Upper lobe of right lung (tissue), 1 donor: ENCODE measurements around the gene ERC1. TPM values are rescaled to one million over a fixed set of nuclear protein-coding genes. Genes with fewer than 3 reads are reported as not detected.

Source experiments
- ATAC-seq: fragments of 200-7000 bp; cut with Tn5 transposase; one replicate; pipeline ENCODE4 v1.9.1; 2020; ENCODE audit warnings: mild to moderate bottlenecking, moderate library complexity
- DNase-seq: peaks from one replicate; pipeline ENCODE4 v3.0.0-alpha.2; 2020
- H3K27ac ChIP-seq: fragments of 200-600 bp; one replicate; pipeline ENCODE4 v1.8.0; 2022
- H3K27me3 ChIP-seq: fragments of 200-600 bp; one replicate; pipeline ENCODE4 v1.8.0; 2022; ENCODE audit warnings: mild to moderate bottlenecking
- H3K36me3 ChIP-seq: fragments of 200-600 bp; one replicate; pipeline ENCODE4 v1.8.0; 2022
- H3K4me1 ChIP-seq: fragments of 200-600 bp; one replicate; pipeline ENCODE4 v1.8.0; 2022
- H3K4me3 ChIP-seq: fragments of 200-600 bp; one replicate; pipeline ENCODE4 v1.8.0; 2022; ENCODE audit warnings: mild to moderate bottlenecking
- H3K9me3 ChIP-seq: fragments of 200-600 bp; one replicate; pipeline ENCODE4 v1.8.0; 2022
- intact Hi-C: fragments of 100-400 bp; cut with DNase I; formaldehyde crosslinking; loops from one replicate; pipeline ENCODE4 v1.11.0; 2022
- total RNA-seq: library from RNA; stranded (reverse); fragmentation: NEBNext Ultra II Directional; extraction: Animal tissue kit (Norgen Biotek cat#: 25700); gene quantifications from one replicate; pipeline ENCODE4 v1.2.1, GENCODE V29; 2021
- TF ChIP-seq, protein P1 (sequence below): fragments of 200-600 bp; IDR thresholded peaks from one replicate; pipeline ENCODE4 v1.8.0; 2022; ENCODE audit warnings: antibody characterized with exemption
- donor health status: DM: no; HTN: yes; CAD: no; lungs with severe emphysema.

The ERC1 gene
- total RNA-seq, 1 donor from 2014 or later, result 54.3 TPM

DNA sequence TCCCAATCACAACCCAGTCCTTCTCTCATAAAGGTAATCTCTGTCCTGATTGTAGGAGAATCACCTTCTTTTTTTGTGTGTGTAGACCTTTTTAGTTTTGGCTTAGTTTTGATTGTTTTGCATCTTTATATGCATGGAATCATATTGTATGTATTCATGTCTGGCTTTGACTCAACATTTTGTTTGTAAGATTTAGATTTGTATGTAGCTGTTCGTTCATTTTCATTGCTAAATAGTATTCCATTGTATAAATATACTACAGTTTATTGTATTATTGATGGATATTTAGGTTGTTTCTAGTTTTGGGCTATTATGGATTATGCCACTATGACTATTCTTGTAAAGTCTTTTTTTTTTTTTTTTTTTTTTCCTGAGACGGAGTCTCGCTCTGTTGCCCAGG is 10.5 kb downstream of the ERC1 start:
- H3K36me3 ChIP-seq, result peaks cover 5% of the 10 kb centered on the region
- TF ChIP-seq, protein P1, sequence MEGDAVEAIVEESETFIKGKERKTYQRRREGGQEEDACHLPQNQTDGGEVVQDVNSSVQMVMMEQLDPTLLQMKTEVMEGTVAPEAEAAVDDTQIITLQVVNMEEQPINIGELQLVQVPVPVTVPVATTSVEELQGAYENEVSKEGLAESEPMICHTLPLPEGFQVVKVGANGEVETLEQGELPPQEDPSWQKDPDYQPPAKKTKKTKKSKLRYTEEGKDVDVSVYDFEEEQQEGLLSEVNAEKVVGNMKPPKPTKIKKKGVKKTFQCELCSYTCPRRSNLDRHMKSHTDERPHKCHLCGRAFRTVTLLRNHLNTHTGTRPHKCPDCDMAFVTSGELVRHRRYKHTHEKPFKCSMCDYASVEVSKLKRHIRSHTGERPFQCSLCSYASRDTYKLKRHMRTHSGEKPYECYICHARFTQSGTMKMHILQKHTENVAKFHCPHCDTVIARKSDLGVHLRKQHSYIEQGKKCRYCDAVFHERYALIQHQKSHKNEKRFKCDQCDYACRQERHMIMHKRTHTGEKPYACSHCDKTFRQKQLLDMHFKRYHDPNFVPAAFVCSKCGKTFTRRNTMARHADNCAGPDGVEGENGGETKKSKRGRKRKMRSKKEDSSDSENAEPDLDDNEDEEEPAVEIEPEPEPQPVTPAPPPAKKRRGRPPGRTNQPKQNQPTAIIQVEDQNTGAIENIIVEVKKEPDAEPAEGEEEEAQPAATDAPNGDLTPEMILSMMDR, result no peak
- peaks cover 5% of the 10 kb centered on the region for H3K4me1 ChIP-seq
- no peak overlapping the region for H3K27ac ChIP-seq
- ATAC-seq, result no peak
- no peaks in the 10 kb centered on the region for H3K9me3 ChIP-seq
- no peak overlapping the region for H3K4me3 ChIP-seq
- intact Hi-C loops, result no loop called here
- no peak for DNase-seq
- no peaks in the 10 kb centered on the region for H3K27me3 ChIP-seq

DNA sequence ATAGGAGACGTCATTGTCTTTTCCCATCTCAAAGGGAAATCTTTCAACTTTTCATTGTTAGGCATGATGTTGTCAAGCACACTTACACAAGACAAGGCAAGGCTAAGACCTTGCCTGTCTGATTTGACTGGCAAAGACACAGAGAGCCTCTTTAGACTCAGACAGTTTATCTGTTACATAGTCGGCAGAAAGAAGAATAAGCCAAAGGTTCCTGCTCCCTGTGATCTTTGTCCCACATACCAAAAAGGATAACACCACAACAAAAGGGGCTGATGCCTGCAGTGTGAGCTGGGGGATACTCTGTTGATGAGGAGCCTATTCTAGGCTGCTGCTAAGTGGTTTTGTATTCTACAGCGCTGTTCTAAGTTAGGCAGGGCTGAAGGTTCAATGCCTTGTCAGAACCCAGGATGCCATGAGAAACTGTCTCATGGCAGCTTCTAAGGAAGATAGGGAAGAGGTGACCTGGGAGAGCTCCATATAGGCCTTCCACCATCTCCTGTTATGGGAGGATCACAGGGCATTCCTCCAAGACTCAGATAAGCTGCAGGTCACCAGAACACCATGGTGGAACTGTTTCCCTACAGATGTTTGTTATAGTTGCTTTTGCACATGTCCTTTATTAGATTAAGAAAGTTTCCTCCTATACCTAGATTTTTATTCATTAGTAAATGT is 12.7 kb downstream of the ERC1 start:
- Histone ChIP-seq H3K36me3 (peaks cover 5% of the 10 kb centered on the region), H3K9me3 (no peaks in the 10 kb centered on the region), H3K4me1 (no peaks in the 10 kb centered on the region), H3K27ac (no peak overlapping the region), H3K27me3 (no peaks in the 10 kb centered on the region), H3K4me3 (no peak overlapping the region)
- DNase-seq, result no peak
- ATAC-seq, result no peak
- TF ChIP-seq, protein P1, result no peak
- intact Hi-C loops, result no loop called here

DNA sequence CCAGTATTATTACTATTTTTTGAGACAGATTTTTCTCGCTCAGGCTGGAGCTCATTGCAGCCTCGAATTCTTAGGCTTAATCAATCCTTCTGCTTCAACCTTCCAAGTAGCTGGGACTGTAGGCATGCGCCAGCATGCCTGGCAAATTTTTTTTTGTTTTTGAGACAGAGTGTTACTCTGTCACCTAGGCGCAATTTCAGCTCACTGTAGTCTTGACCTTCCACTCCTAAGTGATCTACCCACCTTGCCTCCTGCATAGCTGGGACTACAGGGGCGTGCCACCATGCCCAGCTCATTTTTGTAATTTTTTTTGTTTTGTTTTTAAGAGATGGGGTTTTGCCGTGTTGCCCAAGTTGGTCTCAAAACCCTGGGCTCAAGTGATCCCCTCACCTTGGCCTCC is 15.2 kb downstream of the ERC1 start:
- TF ChIP-seq, protein P1, result no peak
- Histone ChIP-seq H3K36me3 (peaks cover 2% of the 10 kb centered on the region), H3K27ac (no peak overlapping the region), H3K27me3 (no peaks in the 10 kb centered on the region), H3K9me3 (no peaks in the 10 kb centered on the region), H3K4me3 (no peak overlapping the region), H3K4me1 (no peaks in the 10 kb centered on the region)
- DNase-seq (no peak), ATAC-seq (no peak)
- intact Hi-C loops, result no loop called here

DNA sequence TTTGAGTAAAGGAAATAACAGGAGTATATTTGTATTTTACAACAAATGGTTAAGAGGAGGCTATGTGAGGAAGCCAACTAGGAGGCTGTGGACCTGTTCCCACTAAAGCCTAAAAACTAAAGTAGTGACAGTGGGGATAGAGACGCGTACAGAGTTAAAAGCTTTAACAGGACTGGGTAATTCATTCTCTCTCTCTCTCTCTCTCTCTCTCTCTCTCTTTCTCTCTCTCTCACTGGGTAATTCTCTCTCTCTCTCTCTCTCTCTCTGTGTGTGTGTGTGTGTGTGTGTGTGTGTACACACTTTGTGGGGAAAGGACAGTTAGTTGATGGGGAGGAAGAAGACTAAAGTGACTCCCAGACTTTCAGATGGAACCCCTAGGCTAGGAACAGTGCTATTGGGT is 16.3 kb downstream of the ERC1 start:
- intact Hi-C loops, result no loop called here
- Histone ChIP-seq H3K27ac (no peak overlapping the region), H3K36me3 (no peaks in the 10 kb centered on the region), H3K9me3 (no peaks in the 10 kb centered on the region), H3K27me3 (no peaks in the 10 kb centered on the region), H3K4me1 (no peaks in the 10 kb centered on the region), H3K4me3 (no peak overlapping the region)
- DNase-seq (no peak), ATAC-seq (no peak)
- TF ChIP-seq, protein P1, result no peak

DNA sequence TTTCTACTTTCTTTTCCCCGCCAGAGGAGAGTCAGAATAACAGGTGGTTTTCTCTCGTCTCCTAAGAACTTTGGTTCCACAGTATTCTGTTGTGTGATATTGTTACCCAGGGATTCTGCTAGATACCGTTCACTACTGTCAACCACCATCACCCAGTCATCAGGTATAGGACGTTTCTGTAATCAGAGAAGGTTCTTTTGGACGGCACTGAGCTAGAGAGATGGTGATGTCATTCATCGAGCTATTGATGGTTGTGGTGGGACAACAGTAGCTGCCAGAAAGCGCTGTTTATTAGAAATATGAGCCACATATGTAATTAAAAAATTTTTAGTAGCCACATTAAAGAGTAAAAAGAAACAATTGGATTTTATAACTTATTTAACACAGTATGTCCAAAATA is 17.0 kb downstream of the ERC1 start:
- no peaks in the 10 kb centered on the region for H3K36me3 ChIP-seq
- H3K27me3 ChIP-seq, result no peaks in the 10 kb centered on the region

More for the DNA sequence above, 17.0 kb downstream of the ERC1 start:
- ATAC-seq, result no peak
- no peak overlapping the region for H3K27ac ChIP-seq
- H3K4me3 ChIP-seq, result no peak overlapping the region
- H3K9me3 ChIP-seq, result no peaks in the 10 kb centered on the region
- TF ChIP-seq, protein P1, result no peak
- intact Hi-C loops, result no loop called here
- DNase-seq, result no peak
- no peaks in the 10 kb centered on the region for H3K4me1 ChIP-seq
